ENCODE data around the gene FXYD6. TPM values are rescaled to one million over a fixed set of nuclear protein-coding genes. Genes with fewer than 3 reads are reported as not detected.

Gene FXYD6
- total RNA-seq, 2 experiments from 2014 or later = not detected

DNA sequence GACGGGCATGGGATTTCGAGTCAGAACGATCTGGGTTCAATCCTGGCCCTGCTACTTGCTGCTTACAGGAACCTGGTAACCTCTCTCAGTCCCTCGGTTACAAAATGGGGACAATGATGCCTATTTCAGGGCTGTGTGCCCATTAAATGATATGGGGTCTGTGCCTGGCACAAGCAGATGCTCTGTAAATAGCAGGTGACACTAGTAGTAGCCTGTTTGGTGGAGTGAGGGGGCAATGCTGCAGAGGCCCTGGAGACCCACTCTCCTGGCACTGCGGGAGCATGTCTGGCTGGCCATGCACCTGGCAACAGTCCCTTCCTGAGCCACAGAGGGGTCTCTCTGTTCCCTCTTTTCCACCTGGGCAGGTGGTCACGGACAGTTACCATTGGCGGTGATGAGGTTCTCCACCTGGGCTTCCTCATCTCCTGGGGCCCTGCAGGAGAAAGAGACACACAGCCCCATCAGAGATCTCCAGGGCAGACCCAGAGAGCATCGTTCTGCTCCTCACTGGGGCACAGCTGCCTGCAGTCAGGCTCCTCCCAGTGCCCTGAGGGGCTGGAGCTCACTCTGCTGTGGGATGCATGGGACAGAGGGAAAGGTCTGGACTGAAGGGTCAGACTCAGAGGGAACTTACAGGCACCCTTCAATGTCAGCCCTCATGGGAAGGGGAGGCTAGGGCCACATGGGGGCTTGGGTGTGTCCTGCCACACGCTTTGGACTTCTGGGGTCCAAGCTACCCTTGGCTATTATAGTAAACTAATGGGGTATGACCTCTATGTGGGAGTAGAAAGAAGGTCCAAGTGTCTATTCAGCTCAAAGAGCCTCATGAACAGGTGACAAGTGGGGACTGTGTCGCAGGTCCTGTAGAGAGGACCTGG lies 36.3 kb downstream of the FXYD6 start:
- Histone ChIP-seq H2AFZ (ENCODE audit: low read length) (no peak overlapping the region), H4K20me1 (ENCODE audit: insufficient read depth, low read length) (no peaks in the 10 kb centered on the region), H3K9me2 (ENCODE audit: insufficient read depth, low read length) (no peaks in the 10 kb centered on the region), H3K27ac (ENCODE audit: low read depth, low read length, poor library complexity, severe bottlenecking) (no peak overlapping the region), H3K79me2 (ENCODE audit: insufficient read depth, low read depth, low read length) (no peaks in the 10 kb centered on the region), H3K4me1 (ENCODE audit: insufficient read depth, low read length, poor library complexity, severe bottlenecking) (no peaks in the 10 kb centered on the region), H3K4me2 (ENCODE audit: low read length) (no peak overlapping the region), H3K4me3 (ENCODE audit: low read depth, low read length, poor library complexity, severe bottlenecking) (no peak overlapping the region), H3K9me3 (ENCODE audit: low read length) (no peaks in the 10 kb centered on the region), H3K36me3 (ENCODE audit: insufficient read depth, low read length) (no peaks in the 10 kb centered on the region)
- BruUV-seq (replicated peaks) = no TSS peak
- TF ChIP-seq, protein P1, sequence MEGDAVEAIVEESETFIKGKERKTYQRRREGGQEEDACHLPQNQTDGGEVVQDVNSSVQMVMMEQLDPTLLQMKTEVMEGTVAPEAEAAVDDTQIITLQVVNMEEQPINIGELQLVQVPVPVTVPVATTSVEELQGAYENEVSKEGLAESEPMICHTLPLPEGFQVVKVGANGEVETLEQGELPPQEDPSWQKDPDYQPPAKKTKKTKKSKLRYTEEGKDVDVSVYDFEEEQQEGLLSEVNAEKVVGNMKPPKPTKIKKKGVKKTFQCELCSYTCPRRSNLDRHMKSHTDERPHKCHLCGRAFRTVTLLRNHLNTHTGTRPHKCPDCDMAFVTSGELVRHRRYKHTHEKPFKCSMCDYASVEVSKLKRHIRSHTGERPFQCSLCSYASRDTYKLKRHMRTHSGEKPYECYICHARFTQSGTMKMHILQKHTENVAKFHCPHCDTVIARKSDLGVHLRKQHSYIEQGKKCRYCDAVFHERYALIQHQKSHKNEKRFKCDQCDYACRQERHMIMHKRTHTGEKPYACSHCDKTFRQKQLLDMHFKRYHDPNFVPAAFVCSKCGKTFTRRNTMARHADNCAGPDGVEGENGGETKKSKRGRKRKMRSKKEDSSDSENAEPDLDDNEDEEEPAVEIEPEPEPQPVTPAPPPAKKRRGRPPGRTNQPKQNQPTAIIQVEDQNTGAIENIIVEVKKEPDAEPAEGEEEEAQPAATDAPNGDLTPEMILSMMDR (conservative IDR thresholded peaks at IDR 0.05; ENCODE audit: low read length) = no peak
- no peak for TF ChIP-seq EZH2phosphoT487 (IDR thresholded peaks at IDR 0.05; ENCODE audit: borderline replicate concordance, low read depth, low read length)
- DNase-seq (ENCODE audit: low spot score) = no peak
- intact Hi-C loops (cut with micrococcal nuclease; ENCODE audit: unreplicated experiment) = no loop called here
- CTCF ChIA-PET (ENCODE audit: unreplicated experiment) = no interaction called here
- POLR2A ChIA-PET = no interaction called here

- Histone ChIP-seq H3K27ac (ENCODE audit: low read depth, low read length, poor library complexity, severe bottlenecking) (no peak overlapping the region), H3K36me3 (ENCODE audit: insufficient read depth, low read length) (no peaks in the 10 kb centered on the region), H3K4me3 (ENCODE audit: low read depth, low read length, poor library complexity, severe bottlenecking) (no peak overlapping the region), H3K4me2 (ENCODE audit: low read length) (no peak overlapping the region), H2AFZ (ENCODE audit: low read length) (no peak overlapping the region), H3K79me2 (ENCODE audit: insufficient read depth, low read depth, low read length) (no peaks in the 10 kb centered on the region), H4K20me1 (ENCODE audit: insufficient read depth, low read length) (no peaks in the 10 kb centered on the region), H3K9me3 (ENCODE audit: low read length) (no peaks in the 10 kb centered on the region), H3K4me1 (ENCODE audit: insufficient read depth, low read length, poor library complexity, severe bottlenecking) (no peaks in the 10 kb centered on the region), H3K9me2 (ENCODE audit: insufficient read depth, low read length) (no peaks in the 10 kb centered on the region)
- TF ChIP-seq EZH2phosphoT487 (IDR thresholded peaks at IDR 0.05; ENCODE audit: borderline replicate concordance, low read depth, low read length) = no peak
- TF ChIP-seq, protein P1 (conservative IDR thresholded peaks at IDR 0.05; ENCODE audit: low read length) = no peak
- no TSS peak for BruUV-seq (replicated peaks)
- ChIA-PET CTCF (ENCODE audit: unreplicated experiment) (no interaction called here), POLR2A (no interaction called here)
- DNase-seq (ENCODE audit: low spot score) = no peak
- intact Hi-C loops (cut with micrococcal nuclease; ENCODE audit: unreplicated experiment) = no loop called here
Measured at GRCh38 chr11:117839380-117839881, 37.0 kb downstream of the FXYD6 start.

DNA sequence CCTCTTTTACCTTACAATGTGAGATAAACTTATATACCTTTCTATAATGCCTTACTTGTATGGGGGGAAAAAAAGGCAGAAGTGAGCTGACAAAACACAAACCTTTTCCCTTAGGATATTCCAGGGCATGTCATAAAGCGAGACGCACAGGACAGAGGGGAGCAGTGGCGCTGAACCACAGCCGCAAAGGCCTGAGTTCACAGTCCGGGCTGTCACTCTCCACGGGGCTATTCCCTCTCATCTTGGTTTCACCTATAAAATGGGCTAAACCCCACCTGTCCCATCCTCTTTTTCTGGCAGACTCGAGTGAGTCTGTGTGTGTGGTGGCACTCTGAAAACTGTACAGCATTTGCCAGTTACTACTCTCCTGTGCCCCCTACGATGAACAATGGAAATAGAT lies 37.6 kb downstream of the FXYD6 start:
- Histone ChIP-seq H3K27ac (ENCODE audit: low read depth, low read length, poor library complexity, severe bottlenecking) (no peak overlapping the region), H3K9me3 (ENCODE audit: low read length) (no peaks in the 10 kb centered on the region), H3K4me3 (ENCODE audit: low read depth, low read length, poor library complexity, severe bottlenecking) (no peak overlapping the region), H4K20me1 (ENCODE audit: insufficient read depth, low read length) (no peaks in the 10 kb centered on the region), H2AFZ (ENCODE audit: low read length) (no peak overlapping the region), H3K36me3 (ENCODE audit: insufficient read depth, low read length) (no peaks in the 10 kb centered on the region), H3K4me1 (ENCODE audit: insufficient read depth, low read length, poor library complexity, severe bottlenecking) (no peaks in the 10 kb centered on the region), H3K4me2 (ENCODE audit: low read length) (no peak overlapping the region), H3K79me2 (ENCODE audit: insufficient read depth, low read depth, low read length) (no peaks in the 10 kb centered on the region), H3K9me2 (ENCODE audit: insufficient read depth, low read length) (no peaks in the 10 kb centered on the region)
- DNase-seq (ENCODE audit: low spot score) = no peak
- BruUV-seq (replicated peaks) = no TSS peak
- no peak for TF ChIP-seq EZH2phosphoT487 (IDR thresholded peaks at IDR 0.05; ENCODE audit: borderline replicate concordance, low read depth, low read length)
- ChIA-PET POLR2A (no interaction called here), CTCF (ENCODE audit: unreplicated experiment) (no interaction called here)
- intact Hi-C loops (cut with micrococcal nuclease; ENCODE audit: unreplicated experiment) = no loop called here

Data from OCI-LY7 (cell line).